ENCODE data around the gene ABLIM1. TPM values are rescaled to one million over a fixed set of nuclear protein-coding genes. Genes with fewer than 3 reads are reported as not detected.

Gene ABLIM1
- total RNA-seq, 4 donors from 2014 or later, result 75.2 to 172 (median 110) TPM

- TF ChIP-seq POLR2AphosphoS5 (IDR thresholded peaks at IDR 0.05), result no peak
- TF ChIP-seq POLR2A (IDR thresholded peaks at IDR 0.05), result no peak
- TF ChIP-seq CTCF (IDR thresholded peaks at IDR 0.05), result no peak
- TF ChIP-seq EP300 (IDR thresholded peaks at IDR 0.05), result no peak
- ATAC-seq, result no peak
- peaks cover 0 to 34% of the 10 kb centered on the region in 2 donors for H3K36me3 ChIP-seq
- H3K4me1 ChIP-seq, result peaks cover 0 to 29% (median 6%) of the 10 kb centered on the region in 3 donors
- H3K9me3 ChIP-seq, result no peaks in the 10 kb centered on the region
- H3K4me3 ChIP-seq, result no peak overlapping the region
- no peaks in the 10 kb centered on the region for H3K27me3 ChIP-seq
- H3K27ac ChIP-seq, result peak overlapping the region in 3 of 4 donors; percentile 58 to 72 (median 69)
- 88 to 100% methylated on average over 1 of the region's 2 CpGs for WGBS, 2 donors (ENCODE audit: low coverage in 1 of 2)
Measured at GRCh38 chr10:114542373-114542772, 115.7 kb downstream of the ABLIM1 start.

- Histone ChIP-seq H3K36me3 (peaks cover 0 to 32% of the 10 kb centered on the region in 2 donors), H3K4me1 (peaks cover 0 to 29% (median 6%) of the 10 kb centered on the region in 3 donors), H3K27me3 (no peaks in the 10 kb centered on the region), H3K9me3 (peaks cover 0 to 1% (median 0%) of the 10 kb centered on the region in 3 donors), H3K4me3 (no peak overlapping the region), H3K27ac (peak overlapping the region; percentile 3 to 72 (median 64))
- ATAC-seq, result no peak
- TF ChIP-seq EP300 (IDR thresholded peaks at IDR 0.05) (no peak), POLR2AphosphoS5 (IDR thresholded peaks at IDR 0.05) (no peak), POLR2A (IDR thresholded peaks at IDR 0.05) (no peak), CTCF (IDR thresholded peaks at IDR 0.05) (no peak)
- WGBS, 2 donors (ENCODE audit: low coverage in 1 of 2), result 49% methylated on average over 3 of the region's 3 CpGs; no CpG with 5 or more reads in 1 of the 2 donors
Measured at GRCh38 chr10:114541797-114542160, 116.3 kb downstream of the ABLIM1 start.

DNA sequence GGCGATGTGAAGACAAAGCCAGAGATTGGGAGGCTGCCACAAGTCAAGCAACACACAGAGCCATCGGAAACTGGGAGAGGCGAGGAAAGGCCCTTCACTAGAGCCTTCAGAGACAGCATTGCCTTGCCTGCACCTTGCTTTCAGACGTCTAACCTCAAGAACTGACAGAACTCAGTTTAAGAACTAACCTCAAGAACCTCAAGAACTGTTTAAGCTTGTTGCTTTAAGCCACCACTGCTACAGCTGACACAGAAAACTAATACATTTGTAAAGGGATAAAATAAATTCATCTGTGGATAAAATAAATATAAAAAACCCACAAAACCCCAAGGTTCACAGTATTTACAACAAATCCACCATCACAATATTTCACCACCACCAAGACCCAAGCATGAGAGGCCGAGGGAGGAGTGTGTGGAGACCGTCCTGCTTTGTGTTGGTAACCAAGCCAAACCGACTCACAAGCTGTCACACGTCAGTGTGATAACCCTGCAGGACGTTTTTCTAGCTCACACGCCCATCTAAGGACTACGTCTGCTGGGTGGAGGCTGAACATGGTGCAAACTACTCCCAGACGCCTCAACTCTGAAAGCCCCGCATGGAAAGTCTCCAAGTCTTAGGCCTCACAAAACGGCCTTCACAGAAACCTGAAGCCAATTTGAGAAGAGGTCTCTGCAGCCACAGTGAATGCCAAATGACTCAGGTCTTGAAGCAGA is 116.8 kb downstream of the ABLIM1 start:
- H3K4me3 ChIP-seq, result no peak overlapping the region
- H3K27me3 ChIP-seq, result no peaks in the 10 kb centered on the region
- peaks cover 0 to 29% (median 6%) of the 10 kb centered on the region in 3 donors for H3K4me1 ChIP-seq
- H3K27ac ChIP-seq, result peak overlapping the region; percentile 52 to 72 (median 70)
- peaks cover 0 to 4% (median 0%) of the 10 kb centered on the region in 3 donors for H3K9me3 ChIP-seq
- peaks cover 0 to 27% of the 10 kb centered on the region in 2 donors for H3K36me3 ChIP-seq
- peak; percentile 96 for ATAC-seq
- 42 to 50% methylated on average over 9 to 13 of the region's 14 CpGs for WGBS, 2 donors (ENCODE audit: low coverage in 1 of 2)
- peak; percentile 66 for TF ChIP-seq POLR2AphosphoS5 (IDR thresholded peaks at IDR 0.05)
- TF ChIP-seq POLR2A (IDR thresholded peaks at IDR 0.05), result no peak

DNA sequence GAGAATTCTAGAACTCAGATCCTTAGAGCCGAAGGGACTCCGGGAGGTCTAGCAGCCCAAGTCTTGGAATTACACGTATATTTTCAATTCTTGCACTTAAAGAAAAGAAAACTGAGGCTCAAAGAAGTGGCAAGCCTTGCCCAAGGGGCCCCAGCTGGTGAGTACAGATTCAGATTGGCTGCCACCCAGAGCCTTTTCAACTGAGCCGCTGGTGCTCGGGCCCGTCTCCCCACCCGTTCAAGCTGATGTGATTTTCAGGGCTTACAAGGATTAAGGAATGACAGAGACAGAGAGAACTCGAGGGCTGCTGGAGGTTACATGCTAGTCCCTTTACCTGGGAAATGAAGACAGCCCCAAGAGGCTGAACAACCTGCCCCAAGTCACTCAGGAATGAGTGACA is 117.8 kb downstream of the ABLIM1 start:
- peaks cover 0 to 29% (median 6%) of the 10 kb centered on the region in 3 donors for H3K4me1 ChIP-seq
- peaks cover 0 to 4% (median 0%) of the 10 kb centered on the region in 3 donors for H3K9me3 ChIP-seq
- 72 to 76% methylated on average over 2 to 7 of the region's 8 CpGs for WGBS, 2 donors (ENCODE audit: low coverage in 1 of 2)
- H3K27me3 ChIP-seq, result no peaks in the 10 kb centered on the region
- H3K4me3 ChIP-seq, result no peak overlapping the region
- TF ChIP-seq EP300 (IDR thresholded peaks at IDR 0.05) (no peak), POLR2AphosphoS5 (IDR thresholded peaks at IDR 0.05) (no peak), CTCF (IDR thresholded peaks at IDR 0.05) (no peak), POLR2A (IDR thresholded peaks at IDR 0.05) (no peak)
- H3K36me3 ChIP-seq, result peaks cover 0 to 21% of the 10 kb centered on the region in 2 donors
- peak overlapping the region in 3 of 4 donors; percentile 69 to 72 (median 70) for H3K27ac ChIP-seq
- no peak for ATAC-seq

- Histone ChIP-seq H3K36me3 (peaks cover 0 to 16% of the 10 kb centered on the region in 2 donors), H3K4me1 (peaks cover 0 to 29% (median 6%) of the 10 kb centered on the region in 3 donors), H3K4me3 (no peak overlapping the region), H3K27me3 (no peaks in the 10 kb centered on the region), H3K27ac (no peak overlapping the region), H3K9me3 (peaks cover 0 to 4% (median 0%) of the 10 kb centered on the region in 3 donors)
- 68 to 100% methylated on average over 2 of the region's 2 CpGs for WGBS, 2 donors (ENCODE audit: low coverage in 1 of 2)
- TF ChIP-seq POLR2AphosphoS5 (IDR thresholded peaks at IDR 0.05) (no peak), POLR2A (IDR thresholded peaks at IDR 0.05) (no peak), CTCF (IDR thresholded peaks at IDR 0.05) (no peak), EP300 (IDR thresholded peaks at IDR 0.05) (no peak)
- ATAC-seq, result no peak
Measured at GRCh38 chr10:114539623-114540022, 118.5 kb downstream of the ABLIM1 start.
